RPMI7951 (cell line): ENCODE data around the gene OLIG1. TPM values are rescaled to one million over a fixed set of nuclear protein-coding genes. Genes with fewer than 3 reads are reported as not detected.

ENCODE experiments used
- DNase-seq: peaks from one replicate; pipeline ENCODE4 v3.0.0-alpha.2; 2012; ENCODE audit warnings: low read depth
- total RNA-seq: library from RNA; depleted of rRNA; stranded (reverse); fragments of >200 nt; shearing (Covaris generic); gene quantifications from 2 replicates; pipeline ENCODE4 v1.2.3, GENCODE V29; 2014; rRNA removed

Gene OLIG1
- total RNA-seq, 1 experiment from 2014 or later, result not detected

GRCh38 chr21:33099131-33099530 lies 29.2 kb downstream of the OLIG1 start:
- DNase-seq, result no peak

GRCh38 chr21:33101300-33101911 lies 31.5 kb downstream of the OLIG1 start:
- DNase-seq, result no peak

- DNase-seq, result no peak
These were observed 35.1 kb downstream of the OLIG1 start for GRCh38 chr21:33105088-33105487.

GRCh38 chr21:33108228-33108627 lies 38.3 kb downstream of the OLIG1 start:
- no peak for DNase-seq

GRCh38 chr21:33109574-33110339 lies 39.8 kb downstream of the OLIG1 start:
- no peak for DNase-seq

- no peak for DNase-seq
These were observed 40.4 kb downstream of the OLIG1 start for GRCh38 chr21:33110340-33110715.

- DNase-seq, result no peak
These were observed 41.6 kb downstream of the OLIG1 start for GRCh38 chr21:33111577-33111976.

GRCh38 chr21:33112151-33112550 lies 42.2 kb downstream of the OLIG1 start:
- DNase-seq, result no peak

- DNase-seq, result no peak
These were observed 42.7 kb downstream of the OLIG1 start for GRCh38 chr21:33112681-33113080.

GRCh38 chr21:33113131-33113530 lies 43.2 kb downstream of the OLIG1 start:
- no peak for DNase-seq

GRCh38 chr21:33114276-33114675 lies 44.3 kb downstream of the OLIG1 start:
- DNase-seq, result no peak

- peak; percentile 22 for DNase-seq
These were observed 45.9 kb downstream of the OLIG1 start for GRCh38 chr21:33115631-33116510.

GRCh38 chr21:33116676-33117075 lies 46.7 kb downstream of the OLIG1 start:
- peak; percentile 43 for DNase-seq

- DNase-seq, result peak; percentile 47
These were observed 47.4 kb downstream of the OLIG1 start for GRCh38 chr21:33117101-33117888.

Other genes starting within 250 kb of the OLIG1 start
- gene OLIG2, start 44.2 kb upstream of the OLIG1 start, total RNA-seq, result 0.72 and 0.88 TPM in 2 replicates
- gene IFNAR2, start 159.8 kb downstream of the OLIG1 start, total RNA-seq, result 2.4 and 4.9 TPM in 2 replicates
- gene IL10RB, start 196.2 kb downstream of the OLIG1 start, total RNA-seq, result 40.7 and 60.6 TPM in 2 replicates